HG03442 (cell line): ENCODE measurements around the gene KIF3A.

Experiments
- ATAC-seq: cut with Tn5 transposase; IDR thresholded peaks from one replicate; pipeline ENCODE4 v1.9.1; 2021; ENCODE audit warnings: mild to moderate bottlenecking, moderate library complexity; ENCODE audit not compliant: unreplicated experiment

KIF3A gene

DNA sequence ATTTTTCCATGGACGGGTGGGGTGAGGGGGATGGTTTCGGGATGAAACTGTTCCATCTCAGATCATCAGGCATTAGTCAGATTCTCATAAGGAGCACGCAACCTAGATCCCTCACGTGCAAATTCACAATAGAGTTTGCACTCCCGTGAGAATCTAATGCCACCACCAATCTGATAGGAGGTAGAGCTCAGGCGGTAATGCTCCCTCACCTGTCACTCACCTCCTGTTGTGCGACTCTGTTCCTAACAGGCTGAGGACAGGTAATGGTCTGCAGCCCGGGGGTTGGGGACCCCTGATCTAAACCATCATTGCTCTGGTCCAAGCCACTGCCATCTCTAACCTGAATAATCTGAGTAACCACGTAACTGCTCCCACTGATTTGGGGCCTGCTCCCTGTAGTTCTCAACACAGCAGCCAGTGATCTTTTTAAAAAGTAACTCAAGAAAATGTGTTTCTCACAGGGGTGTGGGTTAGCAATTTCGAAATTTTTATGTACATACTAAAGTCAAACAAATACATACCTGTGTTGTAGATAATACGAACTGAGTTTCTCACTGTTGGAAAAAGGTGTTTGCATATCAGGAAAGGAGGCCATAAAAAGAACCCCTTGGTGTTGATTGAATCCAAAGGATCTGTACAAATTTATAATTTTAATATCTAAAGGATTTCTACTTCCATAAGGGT is 90.6 kb downstream of the KIF3A start:
- no peak for ATAC-seq

GRCh38 chr5:132644177-132644576 is 93.2 kb downstream of the KIF3A start:
- ATAC-seq: no peak
